ENCODE measurements around the gene STK38.

The STK38 gene

DNA sequence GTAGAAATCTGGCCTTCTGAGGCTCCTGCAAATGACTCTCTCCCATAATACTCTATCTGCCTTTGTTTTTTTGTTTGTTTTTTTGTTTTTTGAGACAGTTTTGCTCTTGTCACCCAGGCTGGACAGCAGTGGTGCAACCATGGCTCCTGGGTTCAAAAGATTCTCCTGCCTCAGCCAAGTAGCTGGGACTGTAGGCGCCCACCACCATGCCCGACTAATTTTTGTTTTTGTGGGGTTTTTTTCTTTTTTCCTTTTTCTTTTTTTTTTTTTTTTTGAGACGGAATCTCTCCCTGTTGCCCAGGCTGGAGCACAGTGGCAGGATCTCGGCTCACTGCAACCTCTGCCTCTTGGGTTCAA lies 16.6 kb upstream of the STK38 start:
- TF ChIP-seq, protein P1, sequence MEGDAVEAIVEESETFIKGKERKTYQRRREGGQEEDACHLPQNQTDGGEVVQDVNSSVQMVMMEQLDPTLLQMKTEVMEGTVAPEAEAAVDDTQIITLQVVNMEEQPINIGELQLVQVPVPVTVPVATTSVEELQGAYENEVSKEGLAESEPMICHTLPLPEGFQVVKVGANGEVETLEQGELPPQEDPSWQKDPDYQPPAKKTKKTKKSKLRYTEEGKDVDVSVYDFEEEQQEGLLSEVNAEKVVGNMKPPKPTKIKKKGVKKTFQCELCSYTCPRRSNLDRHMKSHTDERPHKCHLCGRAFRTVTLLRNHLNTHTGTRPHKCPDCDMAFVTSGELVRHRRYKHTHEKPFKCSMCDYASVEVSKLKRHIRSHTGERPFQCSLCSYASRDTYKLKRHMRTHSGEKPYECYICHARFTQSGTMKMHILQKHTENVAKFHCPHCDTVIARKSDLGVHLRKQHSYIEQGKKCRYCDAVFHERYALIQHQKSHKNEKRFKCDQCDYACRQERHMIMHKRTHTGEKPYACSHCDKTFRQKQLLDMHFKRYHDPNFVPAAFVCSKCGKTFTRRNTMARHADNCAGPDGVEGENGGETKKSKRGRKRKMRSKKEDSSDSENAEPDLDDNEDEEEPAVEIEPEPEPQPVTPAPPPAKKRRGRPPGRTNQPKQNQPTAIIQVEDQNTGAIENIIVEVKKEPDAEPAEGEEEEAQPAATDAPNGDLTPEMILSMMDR (IDR thresholded peaks at IDR 0.05; ENCODE audit: insufficient read depth, low read length), result no peak
- no peak for TF ChIP-seq GABPA (IDR thresholded peaks at IDR 0.05; ENCODE audit: low read depth)
- TF ChIP-seq SPI1 (IDR thresholded peaks at IDR 0.05; ENCODE audit: borderline replicate concordance, low read depth), result no peak
- TF ChIP-seq, protein P2, sequence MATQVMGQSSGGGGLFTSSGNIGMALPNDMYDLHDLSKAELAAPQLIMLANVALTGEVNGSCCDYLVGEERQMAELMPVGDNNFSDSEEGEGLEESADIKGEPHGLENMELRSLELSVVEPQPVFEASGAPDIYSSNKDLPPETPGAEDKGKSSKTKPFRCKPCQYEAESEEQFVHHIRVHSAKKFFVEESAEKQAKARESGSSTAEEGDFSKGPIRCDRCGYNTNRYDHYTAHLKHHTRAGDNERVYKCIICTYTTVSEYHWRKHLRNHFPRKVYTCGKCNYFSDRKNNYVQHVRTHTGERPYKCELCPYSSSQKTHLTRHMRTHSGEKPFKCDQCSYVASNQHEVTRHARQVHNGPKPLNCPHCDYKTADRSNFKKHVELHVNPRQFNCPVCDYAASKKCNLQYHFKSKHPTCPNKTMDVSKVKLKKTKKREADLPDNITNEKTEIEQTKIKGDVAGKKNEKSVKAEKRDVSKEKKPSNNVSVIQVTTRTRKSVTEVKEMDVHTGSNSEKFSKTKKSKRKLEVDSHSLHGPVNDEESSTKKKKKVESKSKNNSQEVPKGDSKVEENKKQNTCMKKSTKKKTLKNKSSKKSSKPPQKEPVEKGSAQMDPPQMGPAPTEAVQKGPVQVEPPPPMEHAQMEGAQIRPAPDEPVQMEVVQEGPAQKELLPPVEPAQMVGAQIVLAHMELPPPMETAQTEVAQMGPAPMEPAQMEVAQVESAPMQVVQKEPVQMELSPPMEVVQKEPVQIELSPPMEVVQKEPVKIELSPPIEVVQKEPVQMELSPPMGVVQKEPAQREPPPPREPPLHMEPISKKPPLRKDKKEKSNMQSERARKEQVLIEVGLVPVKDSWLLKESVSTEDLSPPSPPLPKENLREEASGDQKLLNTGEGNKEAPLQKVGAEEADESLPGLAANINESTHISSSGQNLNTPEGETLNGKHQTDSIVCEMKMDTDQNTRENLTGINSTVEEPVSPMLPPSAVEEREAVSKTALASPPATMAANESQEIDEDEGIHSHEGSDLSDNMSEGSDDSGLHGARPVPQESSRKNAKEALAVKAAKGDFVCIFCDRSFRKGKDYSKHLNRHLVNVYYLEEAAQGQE (IDR thresholded peaks at IDR 0.05; ENCODE audit: insufficient replicate concordance, low read depth), result no peak
- no peak for TF ChIP-seq POLR2AphosphoS5 (IDR thresholded peaks at IDR 0.05; ENCODE audit: low read depth)
- Histone ChIP-seq H3K27ac (replicated peaks) (no peak overlapping the region), H3K27me3 (ENCODE audit: insufficient read depth, poor library complexity, severe bottlenecking) (no peaks in the 10 kb centered on the region), H3K4me3 (replicated peaks; ENCODE audit: insufficient read depth, low read length) (no peak overlapping the region)
- DNase-seq (ENCODE audit: low read depth in 1 of 2, low spot score in 1 of 2), result no peak

DNA sequence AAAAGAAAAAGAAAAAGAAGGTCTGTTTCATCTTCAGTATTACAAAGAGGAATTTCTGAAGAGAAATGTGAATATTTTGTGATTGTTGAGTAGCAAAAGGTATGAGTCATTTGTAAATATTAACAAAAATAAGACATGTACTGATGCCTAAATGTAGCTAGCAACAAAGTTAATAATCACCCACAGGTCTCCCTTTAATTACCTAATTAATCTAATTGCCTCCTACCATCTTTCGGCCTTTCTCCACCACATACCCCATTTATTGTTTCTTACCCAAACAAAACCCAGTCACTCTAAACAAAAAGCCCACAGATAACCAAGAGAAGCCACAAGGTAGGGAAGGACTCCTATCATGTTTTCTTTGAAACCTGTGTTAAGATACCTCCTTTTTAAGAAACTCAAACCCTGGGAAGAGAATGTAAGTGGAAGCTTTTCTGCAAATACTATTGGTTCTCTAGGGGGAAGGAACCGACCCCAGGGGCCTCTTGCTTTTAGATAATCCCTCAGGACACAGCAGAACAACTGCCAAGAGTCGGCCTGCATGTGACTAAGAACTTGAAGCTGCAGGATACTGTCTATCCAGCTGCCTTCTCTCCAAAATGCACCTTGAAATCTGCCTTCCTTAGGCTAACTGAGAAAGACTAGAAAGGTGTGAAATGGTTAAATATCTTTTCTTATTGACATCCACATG lies 16.1 kb upstream of the STK38 start:
- DNase-seq (ENCODE audit: low read depth in 1 of 2, low spot score in 1 of 2), result no peak

DNA sequence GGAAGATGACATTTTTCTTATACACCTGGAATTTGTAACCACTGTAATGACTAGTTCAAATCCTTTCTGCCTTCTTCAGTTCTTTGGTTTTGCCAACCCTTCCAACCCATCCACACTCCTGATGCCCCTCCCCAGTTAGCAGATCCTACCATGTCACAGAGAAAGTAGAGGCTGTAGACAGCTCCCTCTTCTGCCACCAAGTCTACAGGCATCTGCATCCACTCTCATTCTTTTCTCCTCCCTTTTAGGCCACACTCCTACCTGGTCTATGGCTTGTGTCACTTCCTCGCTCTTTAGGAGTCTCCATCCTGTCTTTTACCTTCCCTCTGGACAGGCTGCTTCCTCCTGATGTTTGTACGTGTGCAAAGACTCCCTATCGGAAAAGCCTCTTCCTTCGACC lies 13.5 kb upstream of the STK38 start:
- no peaks in the 10 kb centered on the region for H3K27me3 ChIP-seq (ENCODE audit: insufficient read depth, poor library complexity, severe bottlenecking)
- H3K4me3 ChIP-seq (replicated peaks; ENCODE audit: insufficient read depth, low read length), result no peak overlapping the region
- no peak for DNase-seq (ENCODE audit: low read depth in 1 of 2, low spot score in 1 of 2)
- no peak overlapping the region for H3K27ac ChIP-seq (replicated peaks)
- TF ChIP-seq, protein P2 (IDR thresholded peaks at IDR 0.05; ENCODE audit: insufficient replicate concordance, low read depth), result no peak
- TF ChIP-seq SPI1 (IDR thresholded peaks at IDR 0.05; ENCODE audit: borderline replicate concordance, low read depth), result no peak
- no peak for TF ChIP-seq POLR2AphosphoS5 (IDR thresholded peaks at IDR 0.05; ENCODE audit: low read depth)
- TF ChIP-seq, protein P1 (IDR thresholded peaks at IDR 0.05; ENCODE audit: insufficient read depth, low read length), result no peak
- TF ChIP-seq GABPA (IDR thresholded peaks at IDR 0.05; ENCODE audit: low read depth), result no peak

More for the DNA sequence above, 16.1 kb upstream of the STK38 start:
- H3K4me3 ChIP-seq (replicated peaks; ENCODE audit: insufficient read depth, low read length), result no peak overlapping the region
- no peak for TF ChIP-seq POLR2AphosphoS5 (IDR thresholded peaks at IDR 0.05; ENCODE audit: low read depth)
- H3K27me3 ChIP-seq (ENCODE audit: insufficient read depth, poor library complexity, severe bottlenecking), result no peaks in the 10 kb centered on the region
- no peak overlapping the region for H3K27ac ChIP-seq (replicated peaks)

DNA sequence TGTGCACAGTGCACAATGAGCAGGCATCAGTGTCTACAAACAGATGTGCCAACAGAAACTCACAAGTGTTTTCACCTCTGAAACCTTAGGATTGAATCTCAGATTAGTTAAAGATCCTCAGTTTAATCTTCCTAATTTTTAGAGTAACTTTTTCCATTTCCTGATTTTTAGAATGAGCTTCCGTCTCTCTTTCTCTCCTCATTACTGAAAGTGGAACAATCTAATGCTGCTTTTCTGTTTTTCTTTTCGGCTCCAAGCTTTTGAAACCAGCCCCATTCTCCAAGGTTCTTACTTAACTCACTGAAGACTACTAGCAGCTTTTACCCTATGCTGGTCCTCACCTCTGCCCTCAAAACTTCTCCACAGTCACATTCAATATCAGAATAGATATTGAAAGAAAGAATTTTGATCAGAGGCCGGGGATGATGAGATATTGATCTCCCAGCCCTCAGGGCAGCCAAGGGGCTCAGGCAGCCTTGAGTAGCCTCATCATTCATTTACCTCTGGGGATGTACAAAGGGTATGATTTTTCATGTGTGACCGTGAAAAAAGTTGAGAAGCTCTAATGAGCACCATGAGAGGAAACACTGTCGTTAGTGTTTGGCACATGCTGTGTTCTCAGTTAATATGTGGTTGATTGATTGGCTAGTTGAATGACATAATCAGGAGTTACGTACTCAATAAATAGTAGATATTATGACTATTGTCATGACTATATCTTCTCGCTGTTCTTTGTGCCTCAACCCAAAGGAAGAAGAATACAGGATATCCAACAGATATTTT lies 11.9 kb upstream of the STK38 start:
- TF ChIP-seq, protein P2 (IDR thresholded peaks at IDR 0.05; ENCODE audit: insufficient replicate concordance, low read depth), result no peak
- Histone ChIP-seq H3K27ac (replicated peaks) (no peak overlapping the region), H3K27me3 (ENCODE audit: insufficient read depth, poor library complexity, severe bottlenecking) (no peaks in the 10 kb centered on the region), H3K4me3 (replicated peaks; ENCODE audit: insufficient read depth, low read length) (no peak overlapping the region)
- no peak for DNase-seq (ENCODE audit: low read depth in 1 of 2, low spot score in 1 of 2)
